ENCODE data around the gene HES5.
"Not testable (repeated sequence)": the region's sequence is repeated elsewhere in the genome, so short reads cannot be mapped to it uniquely, and the experiment has no call there.

Gene HES5

GRCh38 chr1:2529784-2530512, at the start of gene HES5:
Gene HES5 (minus strand): TSS chr1:2530263. CDS start chr1:2530164, 99 bp downstream.
- no peak for DNase-seq (ENCODE audit: low spot score)

- no peak for DNase-seq (ENCODE audit: low spot score)
These were observed 48.7 kb upstream of the HES5 start for GRCh38 chr1:2578758-2579118.

GRCh38 chr1:2577565-2578075, 47.6 kb upstream of the HES5 start:
- DNase-seq (ENCODE audit: low spot score): not testable (repeated sequence)

GRCh38 chr1:2575801-2576663, 46.0 kb upstream of the HES5 start:
- DNase-seq (ENCODE audit: low spot score): no peak

GRCh38 chr1:2574350-2574749, 44.3 kb upstream of the HES5 start:
- DNase-seq (ENCODE audit: low spot score): no peak

- no peak for DNase-seq (ENCODE audit: low spot score)
These were observed 43.3 kb upstream of the HES5 start for GRCh38 chr1:2573250-2573920.

- no peak for DNase-seq (ENCODE audit: low spot score)
These were observed 41.3 kb upstream of the HES5 start for GRCh38 chr1:2571348-2571747.

- no peak for DNase-seq (ENCODE audit: low spot score)
These were observed 40.3 kb upstream of the HES5 start for GRCh38 chr1:2570332-2570731.

- not testable (repeated sequence) for DNase-seq (ENCODE audit: low spot score)
These were observed 39.6 kb upstream of the HES5 start for GRCh38 chr1:2569703-2570102.

GRCh38 chr1:2569060-2569459, 39.0 kb upstream of the HES5 start:
- no peak for DNase-seq (ENCODE audit: low spot score)

- DNase-seq (ENCODE audit: low spot score): not testable (repeated sequence)
These were observed 38.2 kb upstream of the HES5 start for GRCh38 chr1:2568187-2568816.

GRCh38 chr1:2567083-2567679, 37.1 kb upstream of the HES5 start:
- no peak for DNase-seq (ENCODE audit: low spot score)

- no peak for DNase-seq (ENCODE audit: low spot score)
These were observed 36.3 kb upstream of the HES5 start for GRCh38 chr1:2566101-2567045.

GRCh38 chr1:2564815-2565374, 34.8 kb upstream of the HES5 start:
- no peak for DNase-seq (ENCODE audit: low spot score)

- DNase-seq (ENCODE audit: low spot score): no peak
These were observed 34.1 kb upstream of the HES5 start for GRCh38 chr1:2564006-2564814.

GRCh38 chr1:2563205-2563604, 33.1 kb upstream of the HES5 start:
- DNase-seq (ENCODE audit: low spot score): no peak

- DNase-seq (ENCODE audit: low spot score): no peak
These were observed 32.1 kb upstream of the HES5 start for GRCh38 chr1:2561898-2562895.

GRCh38 chr1:2561446-2561845, 31.4 kb upstream of the HES5 start:
- DNase-seq (ENCODE audit: low spot score): no peak

Data from kidney capillary endothelial cell (primary cell).